ENCODE data around the gene POTEF.
"Not testable (repeated sequence)": the region's sequence is repeated elsewhere in the genome, so short reads cannot be mapped to it uniquely, and the experiment has no call there.

POTEF gene

GRCh38 chr2:130136546-130136945, 7.5 kb upstream of the POTEF start:
- not testable (repeated sequence) for H3K27ac ChIP-seq

- no peak overlapping the region for H3K27ac ChIP-seq
- TF ChIP-seq CTCF (conservative IDR thresholded peaks at IDR 0.05): no peak
- TF ChIP-seq ZFX (IDR thresholded peaks at IDR 0.05): no peak
Measured at GRCh38 chr2:130135692-130136541, 6.9 kb upstream of the POTEF start.

- not testable (repeated sequence) for H3K27ac ChIP-seq
Measured at GRCh38 chr2:130128464-130128863, 558 bp downstream of the POTEF start.

GRCh38 chr2:130127726-130128125, 1.3 kb downstream of the POTEF start:
- H3K27ac ChIP-seq: not testable (repeated sequence)

- not testable (repeated sequence) for H3K27ac ChIP-seq
Measured at GRCh38 chr2:130120924-130121323, 8.1 kb downstream of the POTEF start.

- not testable (repeated sequence) for H3K27ac ChIP-seq
Measured at GRCh38 chr2:130102597-130103363, 26.2 kb downstream of the POTEF start.

- H3K27ac ChIP-seq: not testable (repeated sequence)
Measured at GRCh38 chr2:130062645-130063044, 66.4 kb downstream of the POTEF start.

GRCh38 chr2:130059982-130060381, 69.0 kb downstream of the POTEF start:
- H3K27ac ChIP-seq: not testable (repeated sequence)

GRCh38 chr2:130056336-130056735, 72.7 kb downstream of the POTEF start:
- H3K27ac ChIP-seq: not testable (repeated sequence)

- H3K27ac ChIP-seq: not testable (repeated sequence)
Measured at GRCh38 chr2:130053217-130053911, 75.7 kb downstream of the POTEF start.

GRCh38 chr2:130052376-130052775, 76.6 kb downstream of the POTEF start:
- not testable (repeated sequence) for H3K27ac ChIP-seq

- not testable (repeated sequence) for H3K27ac ChIP-seq
Measured at GRCh38 chr2:130048422-130048821, 80.6 kb downstream of the POTEF start.

GRCh38 chr2:130038265-130038603, 90.8 kb downstream of the POTEF start:
- H3K27ac ChIP-seq: not testable (repeated sequence)

GRCh38 chr2:130025931-130026330, 103.1 kb downstream of the POTEF start:
- not testable (repeated sequence) for H3K27ac ChIP-seq
